Gastroesophageal sphincter (tissue), 4 donors: Measurements from ENCODE around the gene FLACC1. TPM values are rescaled to one million over a fixed set of nuclear protein-coding genes. Genes with fewer than 3 reads are reported as not detected.

Experiments used
- ATAC-seq: fragments of 150-250 bp; one replicate; pipeline ENCODE4 v1.9.1; 2016; ENCODE audit warnings: mild to moderate bottlenecking, moderate library complexity
- H3K27ac ChIP-seq, 4 donors: fragments of 200-600 bp; sonication (generic) in 3 of 4; 1 replicate in 3 of 4; 2 replicates in 1 of 4; pipeline ENCODE4 v1.5.1; 2016 to 2019
- H3K27me3 ChIP-seq: fragments of 200-600 bp; sonication (generic); one replicate; pipeline ENCODE4 v1.5.1; 2019
- H3K36me3 ChIP-seq, 2 donors: fragments of 200-600 bp; sonication (generic); one replicate each; pipeline ENCODE4 v1.5.1; 2019; ENCODE audit warnings: control low read depth in 1 of 2
- H3K4me1 ChIP-seq, 3 donors: fragments of 200-600 bp; sonication (generic); 1 replicate in 2 of 3; 2 replicates in 1 of 3; pipeline ENCODE4 v1.5.1; 2016 to 2019; ENCODE audit warnings: control low read depth in 2 of 3
- H3K4me3 ChIP-seq, 2 donors: fragments of 200-600 bp; sonication (generic); one replicate each; pipeline ENCODE4 v1.5.1; 2019; ENCODE audit warnings: mild to moderate bottlenecking in 1 of 2, moderate library complexity in 1 of 2
- H3K9me3 ChIP-seq, 3 donors: fragments of 200-600 bp; sonication (generic); one replicate each; pipeline ENCODE4 v1.5.1; 2017 to 2019; ENCODE audit warnings: control low read depth in 2 of 3
- CTCF ChIP-seq, 4 experiments: fragments of 200-600 bp in 2 of 4; fragments of 450-650 bp in 2 of 4; sonication (generic) in 1 of 4; IDR thresholded peaks; one replicate each; pipeline ENCODE4 v1.5.1; 2017 to 2019; ENCODE audit warnings: antibody characterized with exemption in 4 of 4, mild to moderate bottlenecking in 2 of 4, moderate library complexity in 2 of 4
- EP300 ChIP-seq: sonication (generic); formaldehyde crosslinking; IDR thresholded peaks from one replicate; pipeline ENCODE4 v1.6.1; 2017; ENCODE audit warnings: antibody characterized with exemption, mild to moderate bottlenecking
- POLR2A ChIP-seq, 2 donors: fragments of 450-650 bp; IDR thresholded peaks; one replicate each; pipeline ENCODE4 v1.6.1; 2017; ENCODE audit warnings: antibody characterized with exemption in 2 of 2, mild to moderate bottlenecking in 2 of 2, moderate library complexity in 1 of 2
- POLR2AphosphoS5 ChIP-seq: sonication (generic); formaldehyde crosslinking; IDR thresholded peaks from one replicate; pipeline ENCODE4 v1.6.1; 2017; ENCODE audit warnings: antibody characterized with exemption
- WGBS, 2 donors: methylation state at CpG; one replicate each; pipeline ENCODE4 v1.1.5; 2018; ENCODE audit warnings: low coverage in 1 of 2; 5-methylcytosine and 5-hydroxymethylcytosine counted together
- total RNA-seq, 4 donors: library from RNA; depleted of rRNA; stranded (reverse); fragments of >200 nt; gene quantifications; one replicate each; pipeline ENCODE4 v1.1.0, GENCODE V29; 2016

The FLACC1 gene
- total RNA-seq, 4 donors from 2014 or later = 1.1 to 3.8 (median 3.2) TPM

- H3K27me3 ChIP-seq = no peaks in the 10 kb centered on the region
- TF ChIP-seq POLR2A (IDR thresholded peaks at IDR 0.05) (no peak), CTCF (IDR thresholded peaks at IDR 0.05) (no peak), EP300 (no peak), POLR2AphosphoS5 (no peak)
- peaks cover 0 to 67% of the 10 kb centered on the region in 2 donors for H3K36me3 ChIP-seq
- WGBS, 2 donors = 84 to 95% methylated on average over 8 of the region's 9 CpGs
- no peak overlapping the region for H3K4me3 ChIP-seq
- no peak overlapping the region for H3K27ac ChIP-seq
- H3K4me1 ChIP-seq = no peaks in the 10 kb centered on the region
- H3K9me3 ChIP-seq = no peaks in the 10 kb centered on the region
- ATAC-seq = no peak
Observed at GRCh38 chr2:201270293-201271001, 86.7 kb downstream of the FLACC1 start.

DNA sequence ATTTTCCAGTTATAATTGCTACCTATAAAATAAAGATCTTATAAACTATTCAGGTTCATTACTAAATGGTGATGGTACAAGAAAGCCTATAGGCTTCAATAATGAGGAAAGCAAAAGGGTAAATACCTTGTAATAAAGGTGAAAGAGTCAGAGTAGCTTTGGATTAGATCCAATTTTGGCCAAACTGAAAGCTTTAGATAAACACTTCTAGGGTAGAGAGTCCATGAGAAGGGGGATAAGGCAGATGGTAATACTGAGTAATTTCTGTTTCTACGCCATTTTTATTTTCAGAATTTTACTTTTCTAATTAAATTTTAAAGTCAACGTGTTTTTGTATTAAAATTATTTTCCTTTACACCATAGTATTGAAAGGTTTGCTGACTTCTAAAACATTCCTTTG is 87.4 kb downstream of the FLACC1 start:
- TF ChIP-seq EP300 = no peak
- TF ChIP-seq POLR2AphosphoS5 = no peak
- no peak for TF ChIP-seq CTCF (IDR thresholded peaks at IDR 0.05)
- TF ChIP-seq POLR2A (IDR thresholded peaks at IDR 0.05) = no peak
- H3K4me1 ChIP-seq = no peaks in the 10 kb centered on the region
- H3K4me3 ChIP-seq = no peak overlapping the region
- no peak for ATAC-seq
- WGBS, 2 donors = 88 to 98% methylated on average over 2 of the region's 2 CpGs
- no peaks in the 10 kb centered on the region for H3K27me3 ChIP-seq
- H3K36me3 ChIP-seq = peaks cover 0 to 61% of the 10 kb centered on the region in 2 donors
- no peak overlapping the region for H3K27ac ChIP-seq
- H3K9me3 ChIP-seq = no peaks in the 10 kb centered on the region

GRCh38 chr2:201267278-201268030 is 89.7 kb downstream of the FLACC1 start:
- TF ChIP-seq CTCF (IDR thresholded peaks at IDR 0.05) (no peak), POLR2AphosphoS5 (no peak), POLR2A (IDR thresholded peaks at IDR 0.05) (no peak), EP300 (no peak)
- Histone ChIP-seq H3K4me3 (no peak overlapping the region), H3K27me3 (no peaks in the 10 kb centered on the region), H3K27ac (no peak overlapping the region), H3K36me3 (peaks cover 0 to 41% of the 10 kb centered on the region in 2 donors), H3K9me3 (no peaks in the 10 kb centered on the region), H3K4me1 (no peaks in the 10 kb centered on the region)
- no peak for ATAC-seq
- 88 to 89% methylated on average over 5 to 12 of the region's 12 CpGs for WGBS, 2 donors

DNA sequence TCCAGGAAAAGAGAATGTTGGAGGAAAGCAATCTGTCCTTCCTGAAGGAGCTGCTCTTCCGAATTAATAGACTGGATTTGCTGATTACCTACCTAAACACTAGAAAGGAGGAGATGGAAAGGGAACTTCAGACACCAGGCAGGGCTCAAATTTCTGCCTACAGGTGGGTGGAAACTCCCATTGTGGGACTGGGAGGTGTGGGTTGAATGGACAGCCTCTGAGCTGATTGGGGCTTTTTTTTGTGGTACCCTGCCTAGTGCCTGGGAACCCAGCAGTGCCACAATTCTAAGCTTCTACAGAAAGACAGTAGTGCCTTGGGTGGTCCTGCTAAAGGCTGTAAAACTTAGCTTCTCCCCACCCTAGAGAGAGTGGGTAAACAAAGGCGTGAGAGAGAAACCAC is 90.5 kb downstream of the FLACC1 start:
- Histone ChIP-seq H3K36me3 (peaks cover 0 to 32% of the 10 kb centered on the region in 2 donors), H3K27me3 (no peaks in the 10 kb centered on the region), H3K4me3 (no peak overlapping the region), H3K27ac (no peak overlapping the region), H3K9me3 (no peaks in the 10 kb centered on the region), H3K4me1 (peaks cover 0 to 4% (median 0%) of the 10 kb centered on the region in 3 donors)
- TF ChIP-seq POLR2A (IDR thresholded peaks at IDR 0.05) (no peak), CTCF (IDR thresholded peaks at IDR 0.05) (no peak), POLR2AphosphoS5 (no peak), EP300 (no peak)
- WGBS, 2 donors = 64 to 78% methylated on average over 2 of the region's 2 CpGs
- ATAC-seq = no peak
